Keratinocyte (primary cell): Measurements from ENCODE around the gene NLRX1. TPM values are rescaled to one million over a fixed set of nuclear protein-coding genes. Genes with fewer than 3 reads are reported as not detected.

ENCODE experiments used
- DNase-seq: peaks from one replicate; pipeline ENCODE4 v3.0.0-alpha.2; 2011; ENCODE audit warnings: low read depth, missing footprints, low spot score
- FAIRE-seq: peaks from 2 replicates; lab custom pipeline; 2011; peaks lifted over from hg19 to GRCh38; lab: Jason Lieb, UNC
- H2AFZ ChIP-seq: 2 replicates; pipeline ENCODE4 v1.6.0; 2012; ENCODE audit warnings: low read length, control low read depth, inconsistent platforms; ENCODE audit not compliant: control insufficient read depth
- H3K27ac ChIP-seq: 2 replicates; pipeline ENCODE4 v1.5.1; 2011; ENCODE audit warnings: low read length; ENCODE audit not compliant: control insufficient read depth, insufficient read depth
- H3K27me3 ChIP-seq: 3 replicates; pipeline ENCODE4 v1.6.0; 2011; ENCODE audit warnings: low read length; ENCODE audit not compliant: control insufficient read depth, insufficient read depth; ENCODE audit errors: extremely low read depth
- H3K36me3 ChIP-seq, 2 experiments: 2 replicates in 1 of 2; 3 replicates in 1 of 2; pipeline ENCODE4 v1.5.1; 2011; ENCODE audit warnings: low read length in 2 of 2, mild to moderate bottlenecking in 1 of 2; ENCODE audit not compliant: control insufficient read depth in 2 of 2, insufficient read depth in 2 of 2; ENCODE audit errors: extremely low read depth in 1 of 2
- H3K4me1 ChIP-seq: 3 replicates; pipeline ENCODE4 v1.5.1; 2011; ENCODE audit warnings: low read length; ENCODE audit not compliant: control insufficient read depth, insufficient read depth; ENCODE audit errors: extremely low read depth
- H3K4me2 ChIP-seq: 3 replicates; pipeline ENCODE4 v1.6.0; 2011; ENCODE audit warnings: low read depth, low read length; ENCODE audit not compliant: control insufficient read depth, insufficient read depth; ENCODE audit errors: extremely low read depth
- H3K4me3 ChIP-seq, 3 experiments: fragments of 200-600 bp in 1 of 3; sonication (generic) in 1 of 3; 2 replicates in 2 of 3; 3 replicates in 1 of 3; pipeline ENCODE4 v1.5.1; 2011 to 2016; ENCODE audit warnings: low read length in 3 of 3, mild to moderate bottlenecking in 3 of 3, control low read depth in 2 of 3, inconsistent platforms in 1 of 3, low read depth in 1 of 3, mixed read lengths in 1 of 3, mixed run types in 1 of 3, moderate library complexity in 1 of 3; ENCODE audit not compliant: control insufficient read depth in 2 of 3, insufficient read depth in 2 of 3; ENCODE audit errors: extremely low read depth in 1 of 3
- H3K79me2 ChIP-seq: 2 replicates; pipeline ENCODE4 v1.6.0; 2012; ENCODE audit warnings: low read length; ENCODE audit not compliant: control insufficient read depth, insufficient read depth
- H3K9ac ChIP-seq: 3 replicates; pipeline ENCODE4 v1.6.0; 2011; ENCODE audit warnings: low read length; ENCODE audit not compliant: control insufficient read depth, insufficient read depth; ENCODE audit errors: extremely low read depth
- H3K9me1 ChIP-seq: 3 replicates; pipeline ENCODE4 v1.6.0; 2011; ENCODE audit warnings: low read length; ENCODE audit not compliant: control insufficient read depth, insufficient read depth; ENCODE audit errors: extremely low read depth
- H3K9me3 ChIP-seq: 2 replicates; pipeline ENCODE4 v1.5.1; 2012; ENCODE audit warnings: low read depth, low read length; ENCODE audit not compliant: control insufficient read depth
- H4K20me1 ChIP-seq: 3 replicates; pipeline ENCODE4 v1.6.0; 2011; ENCODE audit warnings: low read length; ENCODE audit not compliant: control insufficient read depth, insufficient read depth; ENCODE audit errors: extremely low read depth
- EZH2 ChIP-seq: IDR thresholded peaks from one replicate; pipeline ENCODE4 v1.6.1; 2012; ENCODE audit warnings: inconsistent platforms, mild to moderate bottlenecking, low read length, moderate library complexity
- dilution Hi-C: fragments of 300-500 bp; cut with MboI; formaldehyde crosslinking; loops from one replicate; pipeline ENCODE4 v1.7.0; 2020; ENCODE audit warnings: low sequenced_read_pairs; ENCODE audit not compliant: extremely low pct_ligation_motif_present
- polyA plus RNA-seq, 5 experiments: library from polyadenylated mRNA; depleted of rRNA in 3 of 5; stranded (reverse) in 3 of 5; stranded (forward) in 1 of 5; unstranded in 1 of 5; fragments of >200 nt; gene quantifications; 1 replicate in 1 of 5; 2 replicates in 3 of 5; 3 replicates in 1 of 5; pipeline versions ENCODE4 v1.2.1 to v1.2.3, GENCODE V29; 2011 to 2012; ENCODE audit warnings: missing spikeins in 2 of 5, low read depth in 1 of 5, low replicate concordance in 1 of 5
- TF ChIP-seq, protein P1 (sequence below), 3 experiments: IDR thresholded peaks in 1 of 3; conservative IDR thresholded peaks in 1 of 3; optimal IDR thresholded peaks in 1 of 3; 2 replicates in 2 of 3; 3 replicates in 1 of 3; pipeline versions ENCODE3 to v1.5.1; 2011; ENCODE audit warnings: low read length in 3 of 3, mild to moderate bottlenecking in 3 of 3, moderate library complexity in 2 of 3, control low read depth in 1 of 3, inconsistent platforms in 1 of 3; ENCODE audit not compliant: insufficient read depth in 2 of 3; ENCODE audit errors: extremely low read depth in 1 of 3

NLRX1 gene
- polyA plus RNA-seq, 1 donor (not counting 4 experiments of a cell fraction or from before 2014, with no cell fraction given): 8.1 TPM

DNA sequence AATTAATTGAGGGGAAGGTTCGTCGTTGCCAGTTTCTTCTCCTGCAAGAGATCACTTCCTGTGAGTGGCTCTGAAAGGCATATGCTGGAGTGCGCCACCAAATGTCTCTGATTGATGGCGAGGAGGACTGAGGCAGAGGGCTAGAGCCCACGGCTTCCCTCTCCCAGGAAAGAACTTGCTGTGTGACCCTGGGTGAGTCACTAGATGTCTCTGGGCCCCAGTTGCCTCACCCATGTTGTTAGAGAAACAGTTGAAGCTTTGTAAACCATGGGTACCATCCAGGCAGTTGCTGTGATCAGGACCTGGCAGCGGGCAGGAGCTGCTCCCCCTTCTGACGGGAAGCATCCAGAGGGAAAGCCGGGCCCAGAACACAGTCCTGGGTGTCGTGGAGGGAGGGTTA lies 16.5 kb upstream of the NLRX1 start:
- dilution Hi-C loops: no loop called here
- no peaks in the 10 kb centered on the region for H3K9me1 ChIP-seq
- TF ChIP-seq EZH2: no peak
- TF ChIP-seq, protein P1, sequence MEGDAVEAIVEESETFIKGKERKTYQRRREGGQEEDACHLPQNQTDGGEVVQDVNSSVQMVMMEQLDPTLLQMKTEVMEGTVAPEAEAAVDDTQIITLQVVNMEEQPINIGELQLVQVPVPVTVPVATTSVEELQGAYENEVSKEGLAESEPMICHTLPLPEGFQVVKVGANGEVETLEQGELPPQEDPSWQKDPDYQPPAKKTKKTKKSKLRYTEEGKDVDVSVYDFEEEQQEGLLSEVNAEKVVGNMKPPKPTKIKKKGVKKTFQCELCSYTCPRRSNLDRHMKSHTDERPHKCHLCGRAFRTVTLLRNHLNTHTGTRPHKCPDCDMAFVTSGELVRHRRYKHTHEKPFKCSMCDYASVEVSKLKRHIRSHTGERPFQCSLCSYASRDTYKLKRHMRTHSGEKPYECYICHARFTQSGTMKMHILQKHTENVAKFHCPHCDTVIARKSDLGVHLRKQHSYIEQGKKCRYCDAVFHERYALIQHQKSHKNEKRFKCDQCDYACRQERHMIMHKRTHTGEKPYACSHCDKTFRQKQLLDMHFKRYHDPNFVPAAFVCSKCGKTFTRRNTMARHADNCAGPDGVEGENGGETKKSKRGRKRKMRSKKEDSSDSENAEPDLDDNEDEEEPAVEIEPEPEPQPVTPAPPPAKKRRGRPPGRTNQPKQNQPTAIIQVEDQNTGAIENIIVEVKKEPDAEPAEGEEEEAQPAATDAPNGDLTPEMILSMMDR (optimal IDR thresholded peaks at IDR 0.05 in 1 of 3, IDR thresholded peaks at IDR 0.05 in 1 of 3, conservative IDR thresholded peaks at IDR 0.05 in 1 of 3; ENCODE audit: extremely low read depth in 1 of 3, insufficient read depth in 2 of 3, low read length in 3 of 3): no peak
- no peak overlapping the region for H2AFZ ChIP-seq
- H3K4me3 ChIP-seq: no peak overlapping the region
- no peaks in the 10 kb centered on the region for H3K79me2 ChIP-seq
- no peaks in the 10 kb centered on the region for H3K36me3 ChIP-seq
- peaks cover 31% of the 10 kb centered on the region for H3K27me3 ChIP-seq
- H3K9me3 ChIP-seq: no peaks in the 10 kb centered on the region
- no peak overlapping the region for H3K9ac ChIP-seq
- peaks cover 9% of the 10 kb centered on the region for H3K4me1 ChIP-seq
- no peaks in the 10 kb centered on the region for H4K20me1 ChIP-seq
- no peak overlapping the region for H3K27ac ChIP-seq
- no peak overlapping the region for H3K4me2 ChIP-seq
- no peak for DNase-seq
- FAIRE-seq: no peak

- dilution Hi-C loops: no loop called here
- DNase-seq (no peak), FAIRE-seq (no peak)
- Histone ChIP-seq H3K9me1 (no peaks in the 10 kb centered on the region), H3K9ac (no peak overlapping the region), H3K79me2 (no peaks in the 10 kb centered on the region), H4K20me1 (no peaks in the 10 kb centered on the region), H3K4me2 (no peak overlapping the region), H3K4me1 (peaks cover 9% of the 10 kb centered on the region), H3K9me3 (no peaks in the 10 kb centered on the region), H2AFZ (no peak overlapping the region), H3K27ac (no peak overlapping the region), H3K36me3 (no peaks in the 10 kb centered on the region), H3K4me3 (no peak overlapping the region), H3K27me3 (peaks cover 31% of the 10 kb centered on the region)
- TF ChIP-seq, protein P1 (optimal IDR thresholded peaks at IDR 0.05 in 1 of 3, IDR thresholded peaks at IDR 0.05 in 1 of 3, conservative IDR thresholded peaks at IDR 0.05 in 1 of 3; ENCODE audit: extremely low read depth in 1 of 3, insufficient read depth in 2 of 3, low read length in 3 of 3): no peak
- TF ChIP-seq EZH2: no peak
Observed at GRCh38 chr11:119152604-119153003, 15.9 kb upstream of the NLRX1 start.
